Esophagus muscularis mucosa (tissue), 4 donors: Measurements from ENCODE around the gene RGS19. TPM values are rescaled to one million over a fixed set of nuclear protein-coding genes. Genes with fewer than 3 reads are reported as not detected.

Experiments
- DNase-seq: peaks from one replicate; pipeline ENCODE4 v3.0.0-alpha.2; 2017; ENCODE audit errors: extremely low spot score
- H3K27ac ChIP-seq, 4 donors: fragments of 200-600 bp; sonication (generic); replicated peaks in 1 of 4; 1 replicate in 3 of 4; 2 replicates in 1 of 4; pipeline ENCODE4 v1.5.1; 2016 to 2019; ENCODE audit warnings: mild to moderate bottlenecking in 1 of 4
- H3K27me3 ChIP-seq, 4 donors: fragments of 200-600 bp; sonication (generic); one replicate each; pipeline versions ENCODE4 v1.5.1 to v1.6.0; 2016 to 2019
- H3K36me3 ChIP-seq, 4 donors: fragments of 200-600 bp; sonication (generic); one replicate each; pipeline ENCODE4 v1.5.1; 2016 to 2019
- H3K4me1 ChIP-seq, 4 donors: fragments of 200-600 bp; sonication (generic); one replicate each; pipeline ENCODE4 v1.5.1; 2016 to 2019
- H3K4me3 ChIP-seq, 4 donors: fragments of 200-600 bp; sonication (generic); 1 replicate in 2 of 4; 2 replicates in 2 of 4; pipeline ENCODE4 v1.5.1; 2016 to 2019; ENCODE audit warnings: mild to moderate bottlenecking in 4 of 4, moderate library complexity in 1 of 4
- H3K9me3 ChIP-seq, 4 donors: fragments of 200-600 bp; sonication (generic); 1 replicate in 3 of 4; 2 replicates in 1 of 4; pipeline ENCODE4 v1.5.1; 2016 to 2019
- CTCF ChIP-seq, 3 experiments: fragments of 200-600 bp in 2 of 3; fragments of 450-650 bp in 1 of 3; sonication (generic) in 2 of 3; IDR thresholded peaks; one replicate each; pipeline ENCODE4 v1.5.1; 2017 to 2019; ENCODE audit warnings: antibody characterized with exemption in 3 of 3, mild to moderate bottlenecking in 2 of 3, moderate library complexity in 1 of 3
- EP300 ChIP-seq: sonication (generic); formaldehyde crosslinking; IDR thresholded peaks from one replicate; pipeline ENCODE4 v1.6.1; 2017; ENCODE audit warnings: antibody characterized with exemption
- POLR2A ChIP-seq: fragments of 450-650 bp; IDR thresholded peaks from one replicate; pipeline ENCODE4 v1.6.1; 2017; ENCODE audit warnings: antibody characterized with exemption, moderate library complexity, mild to moderate bottlenecking, low read depth
- POLR2AphosphoS5 ChIP-seq, 2 donors: sonication (generic); formaldehyde crosslinking; IDR thresholded peaks; one replicate each; pipeline ENCODE4 v1.6.1; 2017; ENCODE audit warnings: antibody characterized with exemption in 2 of 2
- WGBS: methylation state at CpG from one replicate; pipeline ENCODE4 v1.1.5; 2018; 5-methylcytosine and 5-hydroxymethylcytosine counted together
- intact Hi-C: fragments of 100-400 bp; cut with DNase I; formaldehyde crosslinking; loops from one replicate; pipeline ENCODE4 v1.15.1; 2023
- total RNA-seq, 4 donors: library from RNA; depleted of rRNA; stranded (reverse); fragments of >200 nt; gene quantifications; one replicate each; pipeline versions ENCODE4 v1.1.0 to v1.2.1, GENCODE V29; 2016

The RGS19 gene
- total RNA-seq, 4 donors from 2014 or later, result 11.4 to 17.7 (median 12.7) TPM

- Histone ChIP-seq H3K9me3 (no peaks in the 10 kb centered on the region), H3K27ac (no peak overlapping the region), H3K4me3 (no peak overlapping the region), H3K4me1 (peaks cover 36 to 55% (median 50%) of the 10 kb centered on the region in 4 donors), H3K27me3 (peaks cover 0 to 44% (median 16%) of the 10 kb centered on the region in 4 donors), H3K36me3 (no peaks in the 10 kb centered on the region)
- TF ChIP-seq CTCF (IDR thresholded peaks at IDR 0.05) (no peak), EP300 (no peak), POLR2A (no peak), POLR2AphosphoS5 (IDR thresholded peaks at IDR 0.05) (no peak)
- WGBS, result 92% methylated on average over 3 of the region's 6 CpGs
- DNase-seq, result no peak
- intact Hi-C loops, result loop anchor here (5.0 kb wide), 1 partner anchor 41 kb away; no protein-coding TSS in a partner anchor
Measured at GRCh38 chr20:64081624-64081964, 2.3 kb upstream of the RGS19 start.

GRCh38 chr20:64080813-64081623 is 1.7 kb upstream of the RGS19 start:
- intact Hi-C loops, result loop anchor here (5.0 kb wide), 1 partner anchor 41 kb away; no protein-coding TSS in a partner anchor
- no peak for DNase-seq
- Histone ChIP-seq H3K36me3 (no peaks in the 10 kb centered on the region), H3K9me3 (no peaks in the 10 kb centered on the region), H3K27ac (peak overlapping the region in 3 of 4 donors; percentile 63 to 85 (median 77)), H3K4me1 (peaks cover 36 to 60% (median 50%) of the 10 kb centered on the region in 4 donors), H3K4me3 (peak overlapping the region in 3 of 4 donors; percentile 73 to 86 (median 79)), H3K27me3 (peaks cover 0 to 40% (median 16%) of the 10 kb centered on the region in 4 donors)
- TF ChIP-seq POLR2A, result no peak
- TF ChIP-seq EP300, result no peak
- TF ChIP-seq CTCF (IDR thresholded peaks at IDR 0.05), result no peak
- no peak for TF ChIP-seq POLR2AphosphoS5 (IDR thresholded peaks at IDR 0.05)
- WGBS, result 82% methylated on average over 9 of the region's 17 CpGs

GRCh38 chr20:64080013-64080812 is 895 bp upstream of the RGS19 start, which contains the start of gene OPRL1:
Gene OPRL1, plus strand, starts transcription at chr20:64080082. Its CDS starts 12,639 bp downstream, at chr20:64092721.
- no peaks in the 10 kb centered on the region for H3K9me3 ChIP-seq
- peak within 1 kb of the TSS; percentile 67 to 86 (median 76) for H3K4me3 ChIP-seq
- peaks cover 0 to 32% (median 16%) of the 10 kb centered on the region in 4 donors for H3K27me3 ChIP-seq
- H3K36me3 ChIP-seq, result peaks cover 0 to under 1% (median 0%) of the 10 kb centered on the region in 4 donors
- peaks cover 36 to 60% (median 50%) of the 10 kb centered on the region in 4 donors for H3K4me1 ChIP-seq
- H3K27ac ChIP-seq, result peak within 1 kb of the TSS; percentile 63 to 85 (median 70)
- WGBS, result 41% methylated on average over 8 of the region's 62 CpGs
- intact Hi-C loops, result loop anchor here (5.0 kb wide), 1 partner anchor 42 kb away; no protein-coding TSS in a partner anchor
- no peak for TF ChIP-seq POLR2A
- TF ChIP-seq CTCF (IDR thresholded peaks at IDR 0.05), result no peak
- TF ChIP-seq POLR2AphosphoS5 (IDR thresholded peaks at IDR 0.05), result no peak
- no peak for TF ChIP-seq EP300
- DNase-seq, result no peak

- peaks cover 0 to 19% (median 3%) of the 10 kb centered on the region in 4 donors for H3K27me3 ChIP-seq
- intact Hi-C loops, result no loop called here
- peaks cover 33 to 51% (median 39%) of the 10 kb centered on the region in 4 donors for H3K4me1 ChIP-seq
- peaks cover 0 to 12% (median 8%) of the 10 kb centered on the region in 4 donors for H3K36me3 ChIP-seq
- no peak for TF ChIP-seq EP300
- no peak for TF ChIP-seq CTCF (IDR thresholded peaks at IDR 0.05)
- TF ChIP-seq POLR2AphosphoS5 (IDR thresholded peaks at IDR 0.05), result no peak
- no peak for TF ChIP-seq POLR2A
- no peaks in the 10 kb centered on the region for H3K9me3 ChIP-seq
- H3K4me3 ChIP-seq, result peak overlapping the region; percentile 67 to 86 (median 76)
- H3K27ac ChIP-seq, result peak overlapping the region; percentile 58 to 80 (median 70)
- no peak for DNase-seq
- WGBS, result 11% methylated on average over 4 of the region's 4 CpGs
Measured at GRCh38 chr20:64078934-64079272, 415 bp downstream of the RGS19 start.
